22Rv1 (cell line): ENCODE data around the gene SERTAD3.
"Not testable (repeated sequence)": the region's sequence is repeated elsewhere in the genome, so short reads cannot be mapped to it uniquely, and the experiment has no call there.

Source experiments
- H3K27ac ChIP-seq: fragments of 450-650 bp; 2 replicates; pipeline ENCODE4 v1.5.1; 2017
- CTCF ChIP-seq: fragments of 450-650 bp; IDR thresholded peaks from 2 replicates; pipeline ENCODE4 v1.5.1; 2017; ENCODE audit warnings: mild to moderate bottlenecking
- ZFX ChIP-seq: fragments of 450-650 bp; IDR thresholded peaks from 2 replicates; pipeline ENCODE4 v1.6.1; 2017; ENCODE audit warnings: antibody characterized with exemption, borderline replicate concordance

Gene SERTAD3

DNA sequence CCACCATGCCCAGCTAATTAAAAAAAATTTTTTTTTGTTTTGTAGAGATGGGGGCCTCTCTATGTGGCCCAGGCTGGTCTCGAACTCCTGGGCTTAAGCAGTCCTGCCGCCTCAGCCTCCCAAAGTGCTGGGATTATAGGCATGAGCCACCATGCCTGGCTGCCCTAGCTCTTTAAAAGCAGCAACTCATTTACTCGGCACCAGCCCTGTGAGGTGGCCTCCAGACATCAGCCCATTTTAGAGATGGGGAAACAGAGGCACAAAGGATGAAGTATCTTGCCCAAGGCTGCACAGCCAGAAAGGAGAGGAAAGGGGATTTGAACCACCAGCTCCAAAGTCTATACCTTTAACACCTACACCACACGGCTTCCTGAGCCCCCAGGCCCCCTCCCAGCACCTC is 31.3 kb downstream of the SERTAD3 start:
- TF ChIP-seq CTCF: no peak
- TF ChIP-seq ZFX: no peak
- no peak overlapping the region for H3K27ac ChIP-seq

DNA sequence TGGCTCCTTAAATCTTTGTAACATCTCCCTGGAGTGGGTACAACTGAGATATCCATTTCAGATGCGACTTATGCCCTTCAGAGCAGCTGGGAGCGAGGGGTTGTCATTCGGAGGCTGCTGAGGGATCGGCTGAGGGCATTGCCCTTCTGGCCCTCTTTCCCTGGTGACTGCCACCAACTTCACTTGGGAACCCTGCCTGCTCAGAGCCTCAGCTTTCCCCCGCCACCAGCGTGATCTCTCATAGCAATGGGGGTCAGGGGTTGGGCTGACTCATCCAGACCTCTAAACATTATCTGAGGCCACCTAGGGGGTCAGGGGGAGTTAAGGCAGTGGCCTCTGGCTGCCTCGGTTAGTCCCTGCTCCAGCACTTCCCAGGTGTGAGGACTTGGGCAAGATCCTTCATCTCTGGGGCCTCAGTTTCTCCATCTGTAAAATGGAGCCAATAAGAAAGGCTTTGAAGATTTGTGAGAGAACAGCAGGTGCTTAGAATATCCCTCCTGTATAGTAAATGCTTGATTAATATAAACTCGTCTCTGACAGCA is 32.1 kb downstream of the SERTAD3 start:
- TF ChIP-seq CTCF (no peak), ZFX (no peak)
- H3K27ac ChIP-seq: no peak overlapping the region

DNA sequence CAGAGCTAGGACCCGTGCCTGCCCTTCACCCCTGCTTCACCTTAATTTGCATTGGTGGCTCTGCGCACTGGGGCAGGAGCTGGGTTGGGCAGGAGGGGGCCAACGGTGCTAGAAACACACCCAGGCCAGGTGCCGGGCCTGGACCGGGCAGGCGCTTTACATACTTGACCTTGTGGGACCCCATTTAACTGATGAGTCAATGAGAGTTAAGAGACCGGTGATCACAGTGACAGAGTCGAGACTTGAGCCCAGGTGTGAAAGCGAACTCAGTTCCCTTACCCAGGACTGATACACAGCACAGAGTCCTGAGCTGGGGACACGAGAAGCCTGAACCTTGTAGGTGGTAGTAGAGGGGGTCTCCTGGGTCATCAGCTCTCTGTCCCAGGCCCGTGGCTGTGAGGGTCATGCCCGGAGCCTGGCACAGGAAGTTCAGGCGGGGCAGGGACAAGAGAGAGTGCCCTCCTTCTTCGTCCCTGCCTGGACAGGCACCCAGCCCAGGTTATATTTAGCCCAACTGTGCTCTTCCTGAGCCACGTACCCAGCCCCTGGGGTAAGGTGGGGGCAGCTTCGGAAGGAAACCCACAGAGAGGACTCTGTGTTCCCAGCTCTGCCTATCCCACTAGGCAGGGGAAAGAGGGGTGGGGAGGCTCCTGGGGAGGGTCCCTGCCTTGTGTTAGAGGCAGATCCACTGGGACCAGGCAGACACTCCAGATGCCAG is 32.9 kb downstream of the SERTAD3 start:
- TF ChIP-seq ZFX: no peak
- H3K27ac ChIP-seq: no peak overlapping the region

- no peak overlapping the region for H3K27ac ChIP-seq
- TF ChIP-seq CTCF: no peak
- TF ChIP-seq ZFX: no peak
Observed at GRCh38 chr19:40410030-40410389, 34.1 kb downstream of the SERTAD3 start.

- not testable (repeated sequence) for H3K27ac ChIP-seq
Observed at GRCh38 chr19:40408598-40408925, 35.6 kb downstream of the SERTAD3 start.

DNA sequence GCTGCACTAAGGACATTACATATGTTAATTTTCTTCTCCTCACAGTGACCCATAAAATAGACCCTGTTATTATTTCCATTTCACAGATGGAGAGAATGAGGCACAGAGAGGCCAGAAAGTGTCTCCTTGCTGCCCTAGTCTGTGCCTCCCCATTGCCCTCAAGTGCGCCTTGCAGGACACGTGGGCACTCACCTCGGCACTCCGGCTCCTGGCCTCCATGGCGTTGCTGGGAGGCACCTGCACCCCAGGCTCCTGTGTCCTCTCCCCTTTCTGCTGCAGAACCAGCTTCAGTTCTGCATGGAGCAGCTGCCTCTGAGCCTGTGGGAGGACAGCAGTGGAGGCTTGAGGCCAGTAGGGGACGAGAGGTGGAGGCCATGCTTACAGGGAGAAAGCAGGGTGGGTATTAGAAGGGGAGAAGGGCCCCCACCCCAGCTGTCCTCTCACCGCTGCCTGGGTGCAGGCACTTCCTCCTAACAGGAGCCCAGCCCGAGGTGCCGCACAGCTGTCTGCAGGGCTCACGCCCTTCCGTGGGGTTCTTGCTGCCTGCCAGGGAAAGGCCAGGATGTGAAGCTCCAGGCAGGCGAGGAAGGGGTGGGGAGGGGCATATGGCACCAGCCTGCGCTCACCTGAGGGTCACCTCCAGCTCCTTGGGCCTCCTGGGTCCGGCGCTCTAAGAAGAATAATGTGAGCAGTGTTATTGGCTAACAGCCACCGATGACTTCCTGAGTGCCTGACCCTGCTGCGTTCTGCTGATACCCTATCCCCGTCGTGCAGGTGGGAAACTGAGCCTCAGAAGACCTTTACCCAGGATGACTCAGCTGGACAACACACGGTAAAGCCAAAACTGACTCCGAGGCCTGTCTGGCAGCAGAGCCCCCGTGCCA is 36.2 kb downstream of the SERTAD3 start:
- H3K27ac ChIP-seq: no peak overlapping the region
- TF ChIP-seq CTCF (no peak), ZFX (no peak)

- H3K27ac ChIP-seq: peak overlapping the region; percentile 77
- TF ChIP-seq ZFX: no peak
- TF ChIP-seq CTCF: 0 out of 2 replicates have a peak, but pooled peaks have one; percentile 6
Observed at GRCh38 chr19:40403262-40403984, 40.7 kb downstream of the SERTAD3 start.

DNA sequence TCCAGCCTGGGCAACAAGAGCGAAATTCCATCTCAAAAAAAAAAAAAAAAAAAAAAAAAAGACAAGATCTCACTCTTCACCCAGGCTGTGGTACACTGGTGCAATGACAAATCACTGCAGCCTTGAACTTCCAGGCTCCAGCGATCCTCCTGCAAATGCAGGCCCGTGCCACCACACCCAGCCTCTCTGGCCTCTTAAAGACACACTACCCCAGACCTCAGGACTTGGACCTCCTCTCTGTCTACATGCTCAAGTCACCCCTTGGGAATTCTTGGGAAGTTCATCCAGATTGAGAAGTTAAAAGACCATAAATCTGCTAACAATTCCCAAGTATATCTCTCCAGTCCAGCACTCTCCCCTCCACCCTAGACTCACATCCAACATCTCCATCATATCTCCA is 43.6 kb downstream of the SERTAD3 start:
- TF ChIP-seq CTCF: no peak
- no peak for TF ChIP-seq ZFX
- no peak overlapping the region for H3K27ac ChIP-seq
